GM10266 (cell line): ENCODE data around the gene GLRX3.
"Not testable (repeated sequence)": the region's sequence is repeated elsewhere in the genome, so short reads cannot be mapped to it uniquely, and the experiment has no call there.

Source experiments
- DNase-seq: peaks from one replicate; pipeline ENCODE4 v3.0.0; 2012; ENCODE audit errors: extremely low spot score
- CTCF ChIP-seq: IDR thresholded peaks from 2 replicates; pipeline ENCODE4 v1.5.1; 2012; ENCODE audit warnings: mild to moderate bottlenecking, low read depth; ENCODE audit not compliant: control insufficient read depth, insufficient read depth; ENCODE audit errors: missing control alignments

Gene GLRX3

DNA sequence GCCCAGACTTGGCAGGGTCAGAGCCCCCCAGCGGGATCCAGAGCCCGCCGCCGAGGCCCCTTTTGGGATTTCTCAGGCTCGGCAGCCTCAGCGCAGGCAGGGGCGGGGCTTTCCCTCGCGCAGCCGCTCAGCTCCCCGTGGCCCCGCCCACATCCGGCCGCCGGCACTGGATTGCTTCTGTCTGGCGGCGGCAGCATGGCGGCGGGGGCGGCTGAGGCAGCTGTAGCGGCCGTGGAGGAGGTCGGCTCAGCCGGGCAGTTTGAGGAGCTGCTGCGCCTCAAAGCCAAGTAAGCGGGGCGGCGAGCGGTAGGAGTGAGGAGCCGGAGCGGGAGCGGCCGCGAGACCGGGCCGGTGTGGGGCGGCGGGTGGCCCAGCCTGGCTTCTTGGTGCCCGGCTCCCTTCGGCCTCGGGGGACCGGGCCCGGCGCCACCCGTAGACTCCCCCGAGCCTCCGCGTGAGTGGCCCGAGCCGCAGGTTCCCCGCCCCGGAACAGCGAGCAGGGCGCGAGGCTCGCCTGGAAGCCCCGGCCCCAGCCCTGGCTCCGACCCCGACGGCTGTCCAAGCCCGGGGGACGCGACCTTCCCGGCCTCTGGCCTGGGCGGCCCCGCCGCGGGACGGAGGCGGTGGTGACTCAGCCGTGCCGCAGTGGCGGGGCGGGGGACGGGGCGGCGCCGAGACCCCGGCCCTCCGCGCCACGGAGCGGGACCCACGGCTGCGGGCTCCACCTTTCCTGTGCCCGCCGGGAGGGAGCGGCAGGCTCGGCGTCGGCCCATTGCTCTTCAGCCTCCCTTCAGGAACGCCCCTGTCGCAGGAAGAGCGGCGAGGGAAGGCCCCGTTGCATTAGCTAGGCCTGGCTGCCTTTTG, at the start of gene GLRX3:
Gene GLRX3 (plus strand): TSS at position 166 of the 864 bp plus-strand sequence. CDS start 30 bp downstream, at position 196.
- peak; percentile 98 for DNase-seq
- TF ChIP-seq CTCF, result no peak

DNA sequence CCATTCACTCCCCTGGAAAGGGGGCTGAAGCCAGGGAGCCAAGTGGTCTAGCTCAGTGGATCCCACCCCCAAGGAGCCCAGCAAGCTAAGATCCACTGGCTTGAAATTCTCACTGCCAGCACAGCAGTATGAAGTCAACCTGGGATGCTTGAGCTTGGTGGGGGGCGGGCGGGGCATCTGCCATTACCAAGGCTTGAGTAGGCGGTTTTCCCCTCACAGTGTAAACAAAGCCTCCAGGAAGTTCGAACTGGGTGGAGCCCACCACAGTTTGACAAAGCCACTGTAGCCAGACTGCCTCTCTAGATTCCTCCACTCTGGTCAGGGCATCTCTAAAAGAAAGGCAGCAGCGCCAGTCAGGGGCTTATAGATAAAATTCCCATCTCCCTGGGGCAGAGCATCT, 45.6 kb upstream of the GLRX3 start:
- DNase-seq, result not testable (repeated sequence)

GRCh38 chr10:130099344-130099743, 36.8 kb upstream of the GLRX3 start:
- DNase-seq, result no peak
- no peak for TF ChIP-seq CTCF

DNA sequence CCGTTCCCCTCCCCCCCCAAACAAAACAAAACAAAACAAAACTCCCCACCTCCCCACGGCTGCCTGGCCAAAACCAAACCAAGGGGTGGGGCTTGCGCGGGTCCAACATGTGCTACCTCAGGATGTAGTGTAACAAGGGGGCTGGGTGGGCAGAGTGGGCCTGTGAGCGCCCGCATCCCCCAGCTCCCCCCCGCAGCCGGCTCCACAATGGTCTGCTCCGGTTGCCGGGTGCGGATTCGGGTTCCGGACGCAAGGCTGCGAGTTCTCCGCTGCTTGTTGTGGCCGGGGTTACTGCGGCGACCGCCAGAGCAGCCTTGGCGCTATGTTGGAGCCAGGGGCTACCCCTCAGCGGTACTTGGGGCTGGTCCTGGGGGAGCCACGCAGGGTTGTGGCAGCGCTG, 30.5 kb upstream of the GLRX3 start:
- no peak for DNase-seq
- TF ChIP-seq CTCF, result no peak

- not testable (repeated sequence) for DNase-seq
Observed at GRCh38 chr10:130108146-130108545, 28.0 kb upstream of the GLRX3 start.

GRCh38 chr10:130108934-130109604, 27.1 kb upstream of the GLRX3 start:
- no peak for TF ChIP-seq CTCF
- no peak for DNase-seq

DNA sequence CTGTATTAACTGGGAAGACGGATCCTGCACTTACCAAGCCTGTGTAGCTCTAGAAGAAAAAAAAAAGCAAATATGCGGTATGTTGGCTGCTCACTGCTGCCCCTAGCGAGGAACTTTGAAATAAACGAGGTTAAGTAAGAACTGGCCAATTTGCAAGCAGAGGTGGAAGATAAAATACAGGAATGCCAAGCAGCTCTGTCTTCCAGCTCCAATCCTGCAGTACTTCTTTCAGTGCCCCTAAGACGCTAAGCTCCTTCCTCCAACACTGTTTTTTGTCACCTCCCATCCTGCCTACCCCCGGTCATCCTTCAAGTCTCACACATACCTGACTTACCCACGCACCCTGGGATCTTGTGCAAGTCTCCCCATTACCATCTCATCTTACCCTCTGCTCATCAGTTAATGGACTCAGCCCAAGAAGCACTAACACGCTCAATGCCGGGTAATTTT, 26.4 kb upstream of the GLRX3 start:
- DNase-seq, result peak; percentile 69
- peak; percentile 82 for TF ChIP-seq CTCF
